GM11168 (cell line): ENCODE measurements around the gene HSD17B4.

Source experiments
- in situ Hi-C: fragments of 300-500 bp; cut with MboI; formaldehyde crosslinking; loops from one replicate; pipeline ENCODE4 v1.12.0; 2022; ENCODE audit warnings: low sequenced_read_pairs; ENCODE audit not compliant: unreplicated experiment

The HSD17B4 gene

DNA sequence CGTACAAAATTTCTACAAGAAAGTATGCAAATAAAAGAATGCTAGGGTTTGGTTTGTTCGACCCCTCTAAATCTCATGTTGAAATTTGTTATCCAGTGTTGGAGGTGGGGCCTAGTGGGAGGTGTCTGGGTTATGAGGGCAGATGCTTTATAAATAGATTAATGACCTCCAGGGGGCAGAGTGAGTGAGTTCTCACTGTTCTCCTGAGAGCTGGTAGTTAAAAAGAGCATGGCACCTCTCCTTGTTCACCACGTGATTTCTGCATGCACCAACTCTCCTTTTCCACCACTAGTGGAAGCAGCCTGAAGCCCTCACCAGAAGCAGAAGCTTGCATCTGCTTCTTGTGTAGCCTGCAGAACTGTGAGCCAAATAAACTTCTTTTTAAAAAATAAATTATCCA is 126.6 kb downstream of the HSD17B4 start:
- in situ Hi-C loops: no loop called here

DNA sequence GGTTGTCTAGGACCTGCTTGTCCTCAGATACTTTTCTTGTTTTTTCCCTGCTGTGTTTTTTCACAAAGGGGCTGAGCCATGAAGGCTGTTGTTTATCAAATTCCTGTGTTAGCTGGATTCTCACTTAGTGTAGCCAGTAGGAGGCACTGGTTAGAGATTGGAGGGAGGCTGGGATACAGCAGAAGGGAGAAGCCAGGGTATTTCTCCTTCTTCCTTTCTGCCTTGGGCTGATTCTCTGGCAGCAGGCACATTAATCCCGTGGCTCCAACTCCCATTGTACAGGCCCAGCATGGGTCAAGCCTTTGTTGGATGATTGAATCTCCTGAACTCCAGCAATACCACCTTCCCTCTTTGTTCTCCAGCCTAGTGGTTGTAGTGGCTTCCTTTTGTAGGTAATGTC is 130.7 kb downstream of the HSD17B4 start:
- in situ Hi-C loops: no loop called here

DNA sequence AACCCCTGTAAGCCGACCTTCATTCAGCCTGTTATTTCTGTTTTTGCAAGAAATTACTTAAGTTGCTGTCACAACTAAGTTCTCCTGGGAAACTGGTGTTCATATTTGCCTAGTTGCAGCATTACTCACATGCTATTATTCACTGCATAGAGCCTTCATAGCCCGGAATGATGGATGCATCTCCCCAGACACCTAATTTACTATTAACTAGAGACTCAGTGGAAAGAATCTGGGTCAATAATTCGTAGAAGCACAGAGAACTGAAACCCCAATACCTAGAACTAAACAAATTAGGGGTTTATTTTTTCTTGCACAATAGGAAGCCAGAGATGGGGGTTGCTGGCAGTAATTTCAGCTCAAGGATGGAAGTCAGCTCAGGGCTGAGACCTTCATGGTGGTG is 131.4 kb downstream of the HSD17B4 start:
- in situ Hi-C loops: no loop called here
